ENCODE data around the gene COPE.

GRCh38 chr19:18849838-18850400, 69.3 kb downstream of the COPE start:
- TF ChIP-seq CTCF (IDR thresholded peaks at IDR 0.05): no peak
- no peak for TF ChIP-seq EP300 (IDR thresholded peaks at IDR 0.05)
- no peak for TF ChIP-seq POLR2A (IDR thresholded peaks at IDR 0.05)

Data from suprapubic skin (tissue), 3 donors.